ENCODE measurements around the gene ZNF865. TPM values are rescaled to one million over a fixed set of nuclear protein-coding genes. Genes with fewer than 3 reads are reported as not detected.

The ZNF865 gene
- total and polyA plus RNA-seq, 2 donors (not counting 3 experiments of a cell fraction or from before 2014, with no cell fraction given) = 4.0 to 10.1 TPM

DNA sequence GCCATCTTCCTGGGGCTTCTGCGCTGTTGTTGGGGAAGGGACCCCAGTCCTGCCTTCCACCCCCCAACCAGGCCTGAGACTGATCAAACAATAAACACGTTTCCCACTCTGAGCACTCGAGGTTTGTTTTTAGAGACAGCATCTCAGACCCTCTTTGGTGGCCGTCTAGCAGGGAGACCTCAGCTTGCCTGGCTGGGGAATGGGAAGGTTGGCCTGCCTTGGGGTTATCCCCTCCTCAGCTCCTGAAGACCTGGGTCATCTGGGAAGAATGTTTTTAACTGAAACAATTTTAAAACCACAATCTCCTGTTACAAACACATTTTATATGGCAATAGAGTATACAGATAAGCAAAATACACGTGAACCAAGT lies 40.0 kb downstream of the ZNF865 start:
- intact Hi-C loops (cut with micrococcal nuclease) = no loop called here
- H2AFZ ChIP-seq (ENCODE audit: low read depth, low read length) = no peak overlapping the region
- TF ChIP-seq CTCF (IDR thresholded peaks at IDR 0.05; ENCODE audit: extremely low read depth in 1 of 2, insufficient read depth in 1 of 2, low read depth in 1 of 2, low read length in 2 of 2) (no peak), FOS (IDR thresholded peaks at IDR 0.05; ENCODE audit: borderline replicate concordance, insufficient read depth, low read length) (no peak), MAX (IDR thresholded peaks at IDR 0.05; ENCODE audit: insufficient read depth, insufficient read length) (no peak), POLR2AphosphoS5 (IDR thresholded peaks at IDR 0.05; ENCODE audit: insufficient read depth, low read depth, low read length) (no peak), GATA2 (IDR thresholded peaks at IDR 0.05; ENCODE audit: insufficient read depth, insufficient read length, low read depth, low read length) (no peak), MYC (IDR thresholded peaks at IDR 0.05; ENCODE audit: low read depth, low read length) (no peak), JUN (IDR thresholded peaks at IDR 0.05; ENCODE audit: borderline replicate concordance, insufficient read depth, insufficient read length, low read depth) (no peak), POLR2A (IDR thresholded peaks at IDR 0.05; ENCODE audit: low read depth, low read length) (no peak), EZH2 (IDR thresholded peaks at IDR 0.05; ENCODE audit: borderline replicate concordance, low read depth, low read length, severe bottlenecking) (no peak)
- no peaks in the 10 kb centered on the region for H3K9me1 ChIP-seq (replicated peaks; ENCODE audit: control insufficient read depth, extremely low read depth, insufficient read depth, low read length)
- H3K27me3 ChIP-seq (ENCODE audit: control insufficient read depth in 2 of 2, insufficient read depth in 2 of 2, low read length in 2 of 2) = no peaks in the 10 kb centered on the region
- DNase-seq (ENCODE audit: low read depth, low spot score) (no peak), FAIRE-seq (no peak)
- peaks cover 31% of the 10 kb centered on the region for H3K4me1 ChIP-seq (ENCODE audit: control insufficient read depth, extremely low read depth, insufficient read depth, low read length)
- no peak overlapping the region for H3K4me2 ChIP-seq (ENCODE audit: insufficient read depth, low read length)
- BruUV-seq (replicated peaks) = no TSS peak
- CTCF ChIA-PET = no interaction called here
- no peak overlapping the region for H3K4me3 ChIP-seq (replicated peaks in 1 of 3; ENCODE audit: insufficient read depth in 1 of 3, low read depth in 1 of 3, low read length in 3 of 3)
- peaks cover 23% of the 10 kb centered on the region for H3K79me2 ChIP-seq (ENCODE audit: control insufficient read depth, insufficient read depth, low read length)
- no peak overlapping the region for H3K27ac ChIP-seq (ENCODE audit: insufficient read depth, low read depth, low read length)
- H3K36me3 ChIP-seq (ENCODE audit: control insufficient read depth in 2 of 2, extremely low read depth in 1 of 2, insufficient read depth in 2 of 2, low read length in 2 of 2) = peaks cover 3 to 10% of the 10 kb centered on the region in 2 experiments
- H4K20me1 ChIP-seq (replicated peaks; ENCODE audit: control insufficient read depth, extremely low read depth, insufficient read depth, low read length) = no peaks in the 10 kb centered on the region
- POLR2A ChIA-PET = no interaction called here
- dilution Hi-C loops (cut with MboI; ENCODE audit: extremely low pct_ligation_motif_present, low sequenced_read_pairs) = no loop called here
- H3K9me3 ChIP-seq (replicated peaks; ENCODE audit: control insufficient read depth, insufficient read depth, low read length) = no peaks in the 10 kb centered on the region
- no peak overlapping the region for H3K9ac ChIP-seq (replicated peaks; ENCODE audit: extremely low read depth, insufficient read depth, low read length)
